Measurements from ENCODE around the gene MPC1L.

MPC1L gene

GRCh38 chrX:40647307-40648197 lies 24.3 kb downstream of the MPC1L start, which contains the start of gene CXorf38:
TSS of gene CXorf38 (minus strand) at chrX:40647561. CDS start at chrX:40647520, 41 bp downstream.
- peak within 1 kb of the TSS; percentile 75 for H3K4me3 ChIP-seq (ENCODE audit: control insufficient read depth, low read depth, low read length)
- peak; percentile 2 for TF ChIP-seq CTCF (IDR thresholded peaks at IDR 0.05; ENCODE audit: control insufficient read depth, insufficient read depth, low read depth, low read length, missing control alignments)
- peak; percentile 50 for DNase-seq (ENCODE audit: low read depth)

GRCh38 chrX:40651620-40652223 lies 28.5 kb downstream of the MPC1L start:
- no peak overlapping the region for H3K4me3 ChIP-seq (ENCODE audit: control insufficient read depth, low read depth, low read length)
- TF ChIP-seq CTCF (IDR thresholded peaks at IDR 0.05; ENCODE audit: control insufficient read depth, insufficient read depth, low read depth, low read length, missing control alignments): peak; percentile 62
- peak; percentile 25 for DNase-seq (ENCODE audit: low read depth)

- TF ChIP-seq CTCF (IDR thresholded peaks at IDR 0.05; ENCODE audit: control insufficient read depth, insufficient read depth, low read depth, low read length, missing control alignments): no peak
- no peak overlapping the region for H3K4me3 ChIP-seq (ENCODE audit: control insufficient read depth, low read depth, low read length)
- DNase-seq (ENCODE audit: low read depth): no peak
These were observed 29.4 kb downstream of the MPC1L start for GRCh38 chrX:40652664-40653063.

- no peak for DNase-seq (ENCODE audit: low read depth)
- no peak overlapping the region for H3K4me3 ChIP-seq (ENCODE audit: control insufficient read depth, low read depth, low read length)
- TF ChIP-seq CTCF (IDR thresholded peaks at IDR 0.05; ENCODE audit: control insufficient read depth, insufficient read depth, low read depth, low read length, missing control alignments): no peak
These were observed 30.3 kb downstream of the MPC1L start for GRCh38 chrX:40653535-40653934.

- DNase-seq (ENCODE audit: low read depth): no peak
- H3K4me3 ChIP-seq (ENCODE audit: control insufficient read depth, low read depth, low read length): no peak overlapping the region
- no peak for TF ChIP-seq CTCF (IDR thresholded peaks at IDR 0.05; ENCODE audit: control insufficient read depth, insufficient read depth, low read depth, low read length, missing control alignments)
These were observed 37.2 kb downstream of the MPC1L start for GRCh38 chrX:40660381-40660780.

- no peak for DNase-seq (ENCODE audit: low read depth)
- TF ChIP-seq CTCF (IDR thresholded peaks at IDR 0.05; ENCODE audit: control insufficient read depth, insufficient read depth, low read depth, low read length, missing control alignments): no peak
- no peak overlapping the region for H3K4me3 ChIP-seq (ENCODE audit: control insufficient read depth, low read depth, low read length)
These were observed 38.3 kb downstream of the MPC1L start for GRCh38 chrX:40661489-40661888.

All from AG09309 (cell line).